ENCODE data around the gene MATK.

- TF ChIP-seq, protein P1, sequence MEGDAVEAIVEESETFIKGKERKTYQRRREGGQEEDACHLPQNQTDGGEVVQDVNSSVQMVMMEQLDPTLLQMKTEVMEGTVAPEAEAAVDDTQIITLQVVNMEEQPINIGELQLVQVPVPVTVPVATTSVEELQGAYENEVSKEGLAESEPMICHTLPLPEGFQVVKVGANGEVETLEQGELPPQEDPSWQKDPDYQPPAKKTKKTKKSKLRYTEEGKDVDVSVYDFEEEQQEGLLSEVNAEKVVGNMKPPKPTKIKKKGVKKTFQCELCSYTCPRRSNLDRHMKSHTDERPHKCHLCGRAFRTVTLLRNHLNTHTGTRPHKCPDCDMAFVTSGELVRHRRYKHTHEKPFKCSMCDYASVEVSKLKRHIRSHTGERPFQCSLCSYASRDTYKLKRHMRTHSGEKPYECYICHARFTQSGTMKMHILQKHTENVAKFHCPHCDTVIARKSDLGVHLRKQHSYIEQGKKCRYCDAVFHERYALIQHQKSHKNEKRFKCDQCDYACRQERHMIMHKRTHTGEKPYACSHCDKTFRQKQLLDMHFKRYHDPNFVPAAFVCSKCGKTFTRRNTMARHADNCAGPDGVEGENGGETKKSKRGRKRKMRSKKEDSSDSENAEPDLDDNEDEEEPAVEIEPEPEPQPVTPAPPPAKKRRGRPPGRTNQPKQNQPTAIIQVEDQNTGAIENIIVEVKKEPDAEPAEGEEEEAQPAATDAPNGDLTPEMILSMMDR (IDR thresholded peaks at IDR 0.05; ENCODE audit: low read depth, low read length, missing input control): no peak
- TF ChIP-seq MAX (IDR thresholded peaks at IDR 0.05) (no peak), RXRA (IDR thresholded peaks at IDR 0.05) (no peak)
Observed at GRCh38 chr19:3780786-3781304, 5.3 kb downstream of the MATK start.
